Melanocyte of skin (primary cell): ENCODE results near the gene MS4A18. TPM values are rescaled to one million over a fixed set of nuclear protein-coding genes. Genes with fewer than 3 reads are reported as not detected.

Experiments
- total RNA-seq, 2 donors: library from RNA; depleted of rRNA; stranded (reverse); fragments of >200 nt; gene quantifications; 2 replicates each; pipeline ENCODE4 v1.2.3, GENCODE V29; 2012

Gene MS4A18
- not detected for total RNA-seq

DNA sequence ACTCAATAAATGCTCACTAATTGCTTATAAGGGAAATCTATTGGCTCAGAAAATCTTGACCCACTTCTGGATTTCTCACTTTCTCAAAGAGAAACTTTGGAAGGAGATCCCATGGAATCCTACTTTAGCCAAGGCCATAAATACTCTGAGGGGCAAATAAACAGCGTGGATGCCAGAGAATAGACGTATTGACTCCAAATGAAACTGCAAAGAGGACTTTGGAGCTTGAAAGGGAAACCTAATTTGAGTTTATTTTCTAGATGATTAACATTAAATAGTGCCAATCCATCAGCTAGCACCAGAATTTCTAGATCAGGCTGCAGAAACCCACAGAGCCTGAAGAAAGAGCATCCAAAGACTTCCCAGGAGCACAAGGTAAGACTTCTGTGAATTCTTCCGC, at the start of gene MS4A18:
MS4A18 (plus strand) TSS at position 301 of the 400 bp plus-strand sequence.

DNA sequence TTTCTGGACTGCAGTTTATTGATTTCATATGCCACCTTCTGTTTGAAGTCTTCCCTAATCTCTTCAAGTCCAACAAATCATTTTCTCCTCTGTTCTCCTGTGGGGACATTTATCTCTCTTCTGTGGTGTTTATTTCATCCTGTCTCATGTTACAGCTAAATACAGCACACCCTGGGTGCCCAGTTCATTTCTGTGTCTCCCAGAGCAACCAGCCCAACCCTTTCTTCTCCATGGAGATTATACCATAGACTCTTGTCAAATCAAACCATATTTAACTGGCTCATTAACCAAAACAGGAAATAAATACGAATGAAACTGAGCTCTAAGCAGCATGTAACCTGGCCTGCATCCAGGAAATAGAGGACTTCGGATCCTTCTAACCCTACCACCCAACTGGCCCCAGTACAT, 25.2 kb upstream of the MS4A18 start, which contains the start of gene MS4A8:
MS4A8 (plus strand) TSS at position 329 of the 408 bp plus-strand sequence. CDS start 1,249 bp downstream, outside the sequence.

DNA sequence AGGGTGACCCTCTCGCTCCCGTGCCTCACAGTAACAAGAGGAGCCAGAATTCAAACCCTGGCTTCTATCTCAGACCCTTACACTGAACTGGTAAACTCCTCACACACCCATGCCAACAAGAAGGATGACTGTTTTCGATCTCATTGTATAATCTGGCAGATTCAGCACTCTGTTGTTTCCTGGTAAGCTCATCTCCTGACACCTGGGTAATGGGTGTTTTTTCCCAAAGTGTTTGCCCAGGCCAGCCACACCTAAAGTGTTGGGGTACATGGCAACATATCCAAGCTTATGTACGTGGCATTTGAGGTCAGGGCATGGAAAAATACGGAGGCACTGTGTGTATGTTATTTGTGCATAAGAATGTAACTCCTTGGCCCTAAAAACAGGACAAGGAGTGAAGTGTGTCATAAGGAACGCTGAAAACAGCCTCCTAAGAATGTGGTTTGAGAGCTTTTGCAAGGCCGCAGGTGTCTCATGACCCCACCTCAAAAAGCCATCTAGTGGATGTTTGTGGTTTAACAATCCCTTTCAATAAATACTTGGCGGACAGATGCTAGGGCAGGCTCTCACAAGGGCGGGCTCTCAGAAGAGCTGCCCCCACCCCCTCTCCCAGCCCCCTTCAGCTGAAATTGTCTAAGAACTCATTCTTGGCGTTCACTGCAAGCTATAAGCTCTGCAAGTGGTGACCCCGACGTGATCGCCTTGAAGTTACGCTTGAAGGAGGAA, 31.9 kb downstream of the MS4A18 start, which contains the start of gene MS4A15:
MS4A15 (plus strand) TSS at position 561 of the 726 bp plus-strand sequence. CDS start 6,867 bp downstream, outside the sequence.

DNA sequence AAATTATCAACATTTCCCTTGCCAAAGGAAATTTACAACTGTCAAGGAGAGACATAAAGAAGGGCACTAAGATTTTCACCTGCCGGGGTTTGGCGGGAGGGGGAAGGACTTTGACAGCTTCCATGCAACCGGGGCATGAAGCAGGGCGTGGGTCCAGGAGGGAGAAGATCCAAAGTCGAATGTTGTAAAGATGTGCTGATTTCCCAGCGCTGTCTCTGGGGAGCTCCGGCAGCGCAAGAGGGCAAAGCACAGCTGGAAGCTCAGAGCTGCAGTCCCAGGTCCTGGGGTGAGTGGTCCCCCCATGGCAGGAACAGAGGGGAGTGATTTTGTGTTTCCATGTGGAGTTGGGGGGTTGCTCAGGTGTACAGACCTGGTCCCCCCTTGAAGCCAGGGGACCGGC, 60.6 kb downstream of the MS4A18 start, which contains the start of gene MS4A10:
MS4A10 (plus strand) TSS at position 198 of the 400 bp plus-strand sequence. CDS start 5,003 bp downstream, outside the sequence.

Other genes with a start within 250 kb of the MS4A18 start
- gene MS4A12, start 231.9 kb upstream of the MS4A18 start, total RNA-seq, result under 1 TPM in 1 of 2 donors, not detected in 1; 0.34 TPM
- not detected for gene MS4A13, start 209.3 kb upstream of the MS4A18 start, total RNA-seq
- gene MS4A8, start 25.1 kb upstream of the MS4A18 start, total RNA-seq, result not detected
- gene MS4A15, start 32.1 kb downstream of the MS4A18 start, total RNA-seq, result not detected
- gene MS4A10, start 60.6 kb downstream of the MS4A18 start, total RNA-seq, result not detected
- gene CCDC86, start 117.4 kb downstream of the MS4A18 start, total RNA-seq, result 10 to 100 TPM; 14.1 to 36.6 TPM
- gene PTGDR2, start 131.2 kb downstream of the MS4A18 start, total RNA-seq, result under 1 TPM; under 0.01 TPM
- gene ZP1, start 142.8 kb downstream of the MS4A18 start, total RNA-seq, result under 1 TPM in 1 of 2 donors, not detected in 1; under 0.01 TPM
- 10 to 100 TPM; 49.2 to 78.6 TPM for gene PRPF19, start 181.9 kb downstream of the MS4A18 start, total RNA-seq
- gene TMEM109, start 189.4 kb downstream of the MS4A18 start, total RNA-seq, result 10 to 100 TPM; 49.6 to 59.6 TPM
- gene TMEM132A, start 199.7 kb downstream of the MS4A18 start, total RNA-seq, result 10 to 100 TPM; 11.3 to 31.7 TPM
- gene SLC15A3, start 227.5 kb downstream of the MS4A18 start, total RNA-seq, result 10 to 100 TPM; 18.9 to 30.6 TPM
- gene CD6, start 247.0 kb downstream of the MS4A18 start, total RNA-seq, result under 1 TPM; under 0.01 to 0.33 TPM